Bronchial epithelial cell (primary cell): Measurements from ENCODE around the gene BORCS5. TPM values are rescaled to one million over a fixed set of nuclear protein-coding genes. Genes with fewer than 3 reads are reported as not detected.
"Not testable (repeated sequence)": the region's sequence is repeated elsewhere in the genome, so short reads cannot be mapped to it uniquely, and the experiment has no call there.

ENCODE experiments used
- DNase-seq: peaks from one replicate; pipeline ENCODE4 v3.0.0-alpha.2; 2010; ENCODE audit warnings: low read depth
- FAIRE-seq: peaks from 2 replicates; lab custom pipeline; 2011; peaks lifted over from hg19 to GRCh38; lab: Jason Lieb, UNC
- H3K27me3 ChIP-seq: 2 replicates; pipeline ENCODE4 v1.5.1; 2011; ENCODE audit warnings: low read length; ENCODE audit not compliant: control insufficient read depth, insufficient read depth
- H3K36me3 ChIP-seq: 2 replicates; pipeline ENCODE4 v1.5.1; 2011; ENCODE audit warnings: low read length; ENCODE audit not compliant: control insufficient read depth, insufficient read depth
- H3K4me3 ChIP-seq: 2 replicates; pipeline ENCODE4 v1.5.1; 2011; ENCODE audit warnings: mild to moderate bottlenecking, low read depth, low read length, control low read depth
- total RNA-seq: library from RNA; depleted of rRNA; stranded (reverse); fragments of >200 nt; gene quantifications from 2 replicates; pipeline ENCODE4 v1.2.1, GENCODE V29; 2014
- TF ChIP-seq, protein P1 (sequence below): IDR thresholded peaks from 2 replicates; pipeline ENCODE4 v1.5.1; 2011; ENCODE audit warnings: mild to moderate bottlenecking, moderate library complexity, low read length, control low read depth, inconsistent platforms; ENCODE audit not compliant: insufficient read depth, severe bottlenecking

The BORCS5 gene
- total RNA-seq, 1 donor from 2014 or later, result 7.9 TPM

DNA sequence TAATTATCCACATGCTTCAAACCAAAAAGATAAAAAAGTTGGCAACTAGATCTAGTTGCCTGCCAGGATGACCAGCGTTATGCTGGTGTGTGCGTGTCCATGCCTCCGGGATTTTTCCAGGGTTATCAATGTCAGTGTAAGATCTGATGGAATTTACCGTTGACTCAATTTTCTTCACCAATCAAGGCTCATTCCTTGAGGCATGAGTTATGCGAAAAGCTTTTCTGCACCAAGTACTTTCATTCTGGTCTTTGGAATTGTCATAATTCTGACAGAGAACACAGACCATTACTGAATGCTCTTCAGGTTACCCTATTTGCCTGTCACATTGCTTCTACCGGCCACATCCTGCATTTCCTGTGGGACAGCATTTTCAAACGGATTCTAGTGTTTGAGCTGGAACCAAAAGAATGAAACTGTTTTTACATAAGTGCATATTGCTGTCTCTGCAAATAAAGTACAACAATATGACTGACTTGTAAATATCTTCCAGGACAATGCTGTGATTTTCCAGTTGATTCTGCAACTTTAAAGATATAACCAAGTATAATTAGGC, 114.0 kb downstream of the BORCS5 start:
- DNase-seq (peak; percentile 61), FAIRE-seq (no peak)
- Histone ChIP-seq H3K4me3 (no peak overlapping the region), H3K36me3 (no peaks in the 10 kb centered on the region), H3K27me3 (no peaks in the 10 kb centered on the region)
- TF ChIP-seq, protein P1, sequence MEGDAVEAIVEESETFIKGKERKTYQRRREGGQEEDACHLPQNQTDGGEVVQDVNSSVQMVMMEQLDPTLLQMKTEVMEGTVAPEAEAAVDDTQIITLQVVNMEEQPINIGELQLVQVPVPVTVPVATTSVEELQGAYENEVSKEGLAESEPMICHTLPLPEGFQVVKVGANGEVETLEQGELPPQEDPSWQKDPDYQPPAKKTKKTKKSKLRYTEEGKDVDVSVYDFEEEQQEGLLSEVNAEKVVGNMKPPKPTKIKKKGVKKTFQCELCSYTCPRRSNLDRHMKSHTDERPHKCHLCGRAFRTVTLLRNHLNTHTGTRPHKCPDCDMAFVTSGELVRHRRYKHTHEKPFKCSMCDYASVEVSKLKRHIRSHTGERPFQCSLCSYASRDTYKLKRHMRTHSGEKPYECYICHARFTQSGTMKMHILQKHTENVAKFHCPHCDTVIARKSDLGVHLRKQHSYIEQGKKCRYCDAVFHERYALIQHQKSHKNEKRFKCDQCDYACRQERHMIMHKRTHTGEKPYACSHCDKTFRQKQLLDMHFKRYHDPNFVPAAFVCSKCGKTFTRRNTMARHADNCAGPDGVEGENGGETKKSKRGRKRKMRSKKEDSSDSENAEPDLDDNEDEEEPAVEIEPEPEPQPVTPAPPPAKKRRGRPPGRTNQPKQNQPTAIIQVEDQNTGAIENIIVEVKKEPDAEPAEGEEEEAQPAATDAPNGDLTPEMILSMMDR, result no peak

DNA sequence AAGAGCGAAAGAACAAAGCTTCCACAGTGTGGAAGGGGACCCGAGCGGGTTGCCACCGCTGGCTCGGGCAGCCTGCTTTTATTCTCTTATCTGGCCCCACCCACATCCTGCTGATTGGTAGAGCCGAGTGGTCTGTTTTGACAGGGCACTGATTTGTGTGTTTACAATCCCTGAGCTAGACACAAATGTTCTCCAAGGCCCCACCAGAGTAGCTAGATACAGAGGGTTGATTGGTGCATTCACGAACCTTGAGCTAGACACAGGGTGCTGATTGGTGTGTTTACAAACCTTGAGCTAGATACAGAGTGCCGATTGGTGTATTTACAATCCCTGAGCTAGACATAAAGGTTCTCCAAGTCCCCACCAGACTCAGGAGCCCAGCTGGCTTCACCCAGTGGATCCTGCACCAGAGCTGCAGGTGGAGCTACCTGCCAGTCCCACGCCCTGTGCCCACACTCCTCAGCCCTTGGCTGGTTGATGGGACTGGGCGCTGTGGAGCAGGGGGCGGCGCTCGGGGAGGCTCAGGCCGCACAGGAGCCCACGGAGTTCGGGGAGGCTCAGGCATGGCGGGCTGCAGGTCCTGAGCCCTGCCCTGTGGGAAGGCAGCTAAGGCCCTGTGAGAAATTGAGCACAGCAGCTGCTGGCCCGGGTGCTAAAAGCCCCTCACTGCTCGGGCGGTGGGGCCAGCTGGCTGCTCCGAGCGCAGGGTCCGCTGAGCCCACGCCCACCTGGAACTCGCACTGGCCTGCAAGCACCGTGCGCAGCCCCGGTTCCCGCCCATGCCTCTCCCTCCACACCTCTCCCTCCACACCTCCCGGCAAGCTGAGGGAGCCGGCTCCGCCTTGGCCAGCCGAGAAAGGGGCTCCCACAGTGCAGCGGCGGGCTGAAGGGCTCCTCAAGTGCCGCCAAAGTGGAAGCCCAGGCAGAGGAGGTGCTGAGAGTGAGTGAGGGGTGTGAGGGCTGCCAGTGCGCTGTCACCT, 115.4 kb downstream of the BORCS5 start:
- not testable (repeated sequence) for H3K4me3 ChIP-seq, H3K27me3 ChIP-seq, FAIRE-seq, DNase-seq, H3K36me3 ChIP-seq

DNA sequence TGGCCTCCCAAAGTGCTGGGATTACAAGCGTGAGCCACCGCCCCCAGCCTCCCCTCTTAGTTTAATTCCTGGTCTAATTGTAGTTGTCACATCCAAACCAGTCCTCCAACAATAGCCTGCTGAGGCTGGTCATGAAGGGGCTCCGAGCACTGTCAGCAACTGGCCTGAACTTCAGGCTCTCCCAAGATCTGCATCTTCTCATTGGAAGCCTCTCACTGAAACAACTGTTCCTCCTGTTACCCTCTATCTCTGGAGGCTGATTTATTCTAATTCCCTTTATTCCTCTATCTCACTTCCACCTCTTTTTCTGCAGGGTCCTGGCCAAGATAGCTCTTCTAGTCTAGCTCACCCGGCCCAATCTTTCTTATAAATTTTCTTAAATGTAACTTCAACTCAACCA, 116.3 kb downstream of the BORCS5 start:
- no peak for FAIRE-seq
- DNase-seq, result no peak
- H3K36me3 ChIP-seq, result peaks cover 7% of the 10 kb centered on the region
- H3K27me3 ChIP-seq, result no peaks in the 10 kb centered on the region
- H3K4me3 ChIP-seq, result no peak overlapping the region
- TF ChIP-seq, protein P1, result no peak

DNA sequence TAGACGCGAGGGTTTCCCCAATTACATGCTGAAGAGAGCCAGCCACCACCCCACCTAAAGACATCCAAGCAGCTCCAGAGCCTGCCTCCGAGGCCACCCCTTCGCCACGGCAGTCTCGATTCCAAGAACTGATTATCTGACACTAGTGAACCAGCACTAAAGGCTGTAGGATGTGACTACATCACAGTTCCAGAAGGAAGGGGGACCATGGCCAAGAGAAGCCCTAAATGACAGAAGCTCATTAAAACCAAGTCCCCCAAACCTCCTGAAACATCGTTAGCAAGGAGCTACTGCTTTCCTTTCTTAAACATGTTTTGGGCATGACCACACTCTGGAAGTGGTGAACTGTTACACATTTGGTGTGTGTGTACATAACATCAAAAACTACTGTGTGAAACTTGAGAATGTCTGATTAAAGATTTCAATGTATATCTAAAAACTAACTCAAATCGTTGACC, 117.6 kb downstream of the BORCS5 start:
- FAIRE-seq, result no peak
- TF ChIP-seq, protein P1, result no peak
- Histone ChIP-seq H3K36me3 (peaks cover 7% of the 10 kb centered on the region), H3K4me3 (no peak overlapping the region), H3K27me3 (no peaks in the 10 kb centered on the region)
- no peak for DNase-seq

DNA sequence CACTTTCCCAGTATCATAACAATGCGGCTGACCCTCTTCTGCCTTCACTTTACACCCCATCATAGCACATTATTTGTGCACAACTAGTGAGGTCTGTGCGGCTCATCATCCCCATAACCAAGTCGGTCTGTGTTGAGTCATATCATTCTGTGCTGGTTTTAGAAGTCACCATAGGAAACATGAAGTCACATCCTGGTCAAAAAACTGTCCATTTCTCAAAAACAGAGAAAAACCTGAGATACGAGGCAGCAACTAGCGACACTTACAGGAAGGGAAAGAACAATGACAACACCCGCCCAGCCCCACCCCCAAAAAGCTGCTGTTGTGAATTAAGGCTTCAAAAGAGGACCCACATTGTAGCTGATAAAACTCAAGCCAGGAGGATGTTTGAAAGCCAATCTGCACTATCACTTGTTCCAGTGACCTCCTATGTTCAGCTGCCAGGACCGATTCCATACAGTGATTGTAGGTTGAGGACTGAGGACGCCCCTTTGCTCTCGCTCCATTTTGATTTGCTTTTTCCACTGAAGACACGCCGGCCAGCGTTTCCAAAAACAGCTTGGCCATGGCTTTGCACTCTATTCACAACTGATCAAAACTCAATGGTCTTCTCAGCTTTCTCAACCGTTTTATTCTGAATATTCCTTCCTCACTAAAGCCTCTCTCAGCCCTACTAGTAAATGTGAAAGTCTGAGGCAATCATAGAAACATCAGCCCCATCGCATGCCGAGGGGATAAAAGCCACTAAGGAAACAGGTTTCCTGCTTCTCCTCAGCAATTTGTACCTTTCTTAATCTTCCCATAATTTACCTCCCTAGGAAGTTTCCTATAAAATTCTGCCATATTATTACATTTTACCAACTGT, 118.3 kb downstream of the BORCS5 start:
- no peaks in the 10 kb centered on the region for H3K27me3 ChIP-seq
- H3K4me3 ChIP-seq, result no peak overlapping the region
- DNase-seq (peak; percentile 20), FAIRE-seq (no peak)
- TF ChIP-seq, protein P1, result no peak
- H3K36me3 ChIP-seq, result peaks cover 7% of the 10 kb centered on the region
